Fibroblast of peridontal ligament (primary cell): ENCODE measurements around the gene TAF10.

Source experiments
- DNase-seq: peaks from one replicate; pipeline ENCODE4 v3.0.0-alpha.2; 2010; ENCODE audit errors: extremely low read depth

The TAF10 gene

GRCh38 chr11:6625156-6625831 lies 13.3 kb upstream of the TAF10 start:
- no peak for DNase-seq

- DNase-seq, result no peak
Measured at GRCh38 chr11:6623391-6624363, 11.7 kb upstream of the TAF10 start.

GRCh38 chr11:6622261-6623171 lies 10.5 kb upstream of the TAF10 start:
- DNase-seq, result no peak

DNA sequence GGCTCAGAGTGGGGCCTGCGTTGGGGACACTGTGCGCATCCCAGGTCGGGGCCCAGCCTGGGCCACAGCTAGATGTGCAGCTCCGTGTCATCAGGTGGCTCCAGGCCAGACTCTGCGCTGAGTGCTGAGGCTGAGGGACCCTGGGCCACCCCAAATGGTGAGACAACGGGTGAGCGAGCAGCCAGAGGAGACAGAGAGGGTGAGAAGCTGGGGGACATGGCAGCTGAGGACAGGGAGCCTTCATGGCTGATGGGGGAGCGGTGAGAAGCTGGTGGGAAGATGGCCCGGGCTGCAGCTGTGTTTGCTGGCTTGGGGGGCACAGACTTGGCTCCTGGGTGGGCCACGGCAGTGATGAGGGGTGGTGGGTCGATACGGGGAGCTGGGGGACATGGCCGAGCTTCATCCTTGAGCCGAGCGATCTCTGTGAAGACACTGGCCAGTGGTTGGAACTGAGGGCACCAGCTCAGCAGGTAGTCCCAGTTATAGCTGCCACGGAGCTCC lies 9.7 kb upstream of the TAF10 start:
- no peak for DNase-seq

DNA sequence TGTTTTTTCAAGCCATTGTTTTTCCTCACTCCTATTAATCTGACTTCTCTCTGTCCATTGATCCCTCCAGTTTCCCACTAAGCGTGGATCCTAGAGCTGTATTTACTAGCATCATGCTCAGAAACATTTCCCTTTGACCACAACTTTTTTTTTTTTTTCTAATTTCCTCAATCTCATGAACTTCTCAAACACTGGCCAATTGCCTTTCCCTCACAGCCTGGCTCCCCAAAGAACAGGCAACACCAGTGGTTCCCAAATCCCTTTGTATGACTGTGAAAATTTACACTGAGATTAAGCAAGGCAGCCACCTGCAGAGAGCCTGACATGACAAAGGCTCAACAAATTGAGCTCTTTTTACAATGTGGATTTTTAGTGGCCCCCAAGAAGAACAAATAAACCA lies 8.6 kb upstream of the TAF10 start:
- DNase-seq, result no peak

DNA sequence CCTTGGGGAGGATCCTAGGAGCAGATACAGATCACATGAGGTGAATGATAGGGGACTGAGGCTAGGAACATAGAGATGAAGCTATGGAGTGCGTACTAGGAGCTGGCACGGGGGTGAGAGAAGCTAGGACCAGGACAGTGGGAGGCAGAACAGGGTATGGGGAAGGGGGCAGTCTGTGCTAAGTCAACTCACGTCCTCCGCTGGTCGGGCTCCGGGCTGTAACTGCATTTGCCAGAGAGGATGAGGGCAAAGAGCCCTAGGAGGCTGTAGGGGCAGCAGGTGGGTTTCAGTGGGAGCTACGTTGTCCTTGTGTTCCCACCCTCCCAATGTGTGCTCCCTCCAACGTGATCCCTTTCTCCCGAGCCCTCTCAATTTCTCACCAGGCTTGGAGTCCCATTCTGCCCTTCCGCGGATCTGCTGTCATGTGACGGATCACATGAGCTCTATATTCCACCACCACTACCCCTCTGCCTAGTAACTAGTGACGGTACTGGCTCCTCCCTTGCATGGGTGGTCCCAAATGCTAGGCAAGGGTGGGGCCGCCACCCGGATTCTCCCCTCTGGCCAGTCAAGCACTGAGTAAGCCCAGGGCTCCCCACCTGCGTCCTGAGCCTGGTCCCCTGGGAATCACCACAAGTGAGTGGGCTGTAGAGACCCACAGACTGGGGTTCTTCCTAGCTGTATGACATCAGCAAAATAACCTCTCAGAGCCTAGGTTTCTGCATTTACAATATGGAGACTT lies 7.2 kb upstream of the TAF10 start, which contains the start of gene TPP1:
TPP1 (minus strand) TSS at position 419 of the 742 bp plus-strand sequence; CDS start at position 397, 22 bp downstream.
- DNase-seq, result peak; percentile 96

DNA sequence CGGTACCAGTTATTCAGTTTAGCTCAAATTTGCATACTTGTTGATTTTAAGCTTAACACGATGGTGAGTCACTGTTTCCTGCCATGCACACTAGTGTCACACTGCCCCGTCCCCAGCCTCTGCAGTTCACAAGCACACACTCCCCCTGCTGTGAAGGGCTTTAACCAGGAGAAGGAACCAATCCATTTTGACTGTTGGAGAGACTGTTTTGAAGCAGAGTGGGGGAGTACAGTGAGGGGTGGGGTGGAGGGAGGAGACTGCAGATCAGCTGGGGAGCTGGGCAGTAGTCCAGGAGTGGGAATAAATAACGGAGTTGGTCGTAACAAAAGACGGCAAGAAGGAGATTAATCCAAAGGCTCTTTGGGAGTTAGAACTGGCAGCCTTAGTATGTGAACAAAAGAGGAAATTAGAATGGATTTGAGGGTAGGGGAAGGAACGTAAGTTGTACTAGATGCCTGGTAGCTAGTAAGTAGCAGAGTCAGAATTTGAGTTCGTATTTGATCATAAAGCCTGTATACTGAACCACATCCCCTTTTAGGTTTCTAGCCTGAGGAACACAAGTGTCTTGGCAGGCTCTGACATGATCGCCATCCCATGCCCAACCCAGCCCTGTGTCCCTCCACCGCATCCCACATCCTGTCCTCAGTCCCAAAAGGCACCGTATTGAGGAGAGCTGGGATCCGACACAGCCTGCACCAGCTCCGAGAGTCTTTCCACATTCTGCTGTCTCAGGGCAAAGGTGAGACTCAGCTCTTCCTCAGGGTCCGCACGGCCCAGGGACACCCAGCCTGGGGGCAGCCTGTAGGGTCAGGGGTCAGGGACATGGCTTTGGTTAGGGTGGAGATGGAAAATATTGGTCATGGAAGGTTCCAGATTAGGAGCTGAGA lies 6.3 kb upstream of the TAF10 start:
- DNase-seq, result peak; percentile 84

DNA sequence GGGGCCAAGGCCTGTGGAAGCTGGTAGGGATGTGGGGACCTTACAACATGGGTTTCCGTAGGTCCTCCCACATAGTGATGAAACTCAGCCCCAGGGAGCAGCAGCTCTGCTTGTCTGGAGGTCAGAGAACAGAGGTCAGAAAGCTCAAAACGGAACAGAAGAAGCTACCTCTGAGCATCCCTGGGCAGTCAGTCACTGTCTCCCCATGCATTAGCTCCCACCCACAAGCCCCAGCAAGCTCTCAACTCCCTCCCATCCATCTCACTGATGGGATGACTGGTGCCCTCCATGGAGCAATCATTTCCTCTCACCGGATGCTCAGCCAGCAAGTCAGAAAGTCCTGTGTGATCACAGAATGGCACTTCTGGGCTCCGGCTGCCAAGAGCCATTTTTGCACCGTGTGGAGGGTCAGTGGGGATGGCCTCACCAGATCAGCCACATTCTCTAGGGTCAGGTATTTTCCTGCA lies 5.3 kb upstream of the TAF10 start:
- DNase-seq, result no peak

DNA sequence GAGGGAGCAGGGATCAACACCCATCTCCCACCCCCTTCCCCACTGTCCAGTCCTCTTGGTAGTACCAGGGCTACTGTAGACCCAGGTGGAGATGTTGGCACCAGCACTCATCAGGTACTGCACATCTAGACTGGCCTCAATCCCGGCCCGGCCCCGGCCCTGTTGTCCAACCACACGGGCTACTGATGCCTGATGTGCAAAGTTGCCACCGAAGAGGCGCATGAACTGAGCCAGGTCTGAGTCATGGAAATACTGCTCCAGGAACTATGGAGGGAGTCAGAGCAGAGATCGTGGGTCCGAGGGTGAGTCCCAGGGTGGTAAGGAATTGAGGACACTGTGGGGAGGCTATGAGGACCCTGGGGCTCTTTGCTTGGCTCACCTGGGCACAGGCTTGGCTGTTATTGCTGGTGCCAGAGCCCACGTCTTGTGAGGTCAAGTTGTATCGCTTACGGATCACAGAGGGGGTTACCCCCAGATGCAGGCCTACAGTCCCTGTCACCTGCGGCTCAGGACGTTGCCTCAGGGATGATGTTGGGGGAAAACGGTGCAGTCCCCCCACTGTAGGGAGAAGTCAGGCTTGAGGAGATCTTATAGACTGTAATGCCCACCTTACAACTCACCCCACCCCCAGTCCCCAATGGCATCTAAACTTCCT lies 4.7 kb upstream of the TAF10 start:
- DNase-seq, result no peak

- no peak for DNase-seq
Measured at GRCh38 chr11:6615882-6616585, 4.0 kb upstream of the TAF10 start.

DNA sequence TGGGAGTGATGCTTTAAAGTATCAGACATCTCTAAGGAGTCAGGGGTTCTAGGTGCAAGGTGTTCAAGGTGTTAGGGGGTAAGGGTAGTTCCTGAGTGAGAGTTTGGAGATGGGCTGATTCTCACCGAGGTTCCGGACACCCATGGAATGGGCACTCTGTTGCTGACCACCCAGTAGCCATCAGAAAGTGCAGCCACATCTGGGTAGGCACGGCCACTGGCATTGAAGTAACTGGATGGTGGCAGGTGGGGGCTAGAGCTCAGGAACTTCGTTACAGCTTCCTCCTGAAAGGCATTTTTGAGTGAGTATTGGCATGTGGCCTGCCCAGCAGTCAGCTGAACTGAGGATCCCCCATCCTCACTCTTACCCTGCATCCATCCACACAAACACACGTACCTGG lies 3.0 kb upstream of the TAF10 start:
- no peak for DNase-seq

- no peak for DNase-seq
Measured at GRCh38 chr11:6614446-6614845, 2.4 kb upstream of the TAF10 start.

DNA sequence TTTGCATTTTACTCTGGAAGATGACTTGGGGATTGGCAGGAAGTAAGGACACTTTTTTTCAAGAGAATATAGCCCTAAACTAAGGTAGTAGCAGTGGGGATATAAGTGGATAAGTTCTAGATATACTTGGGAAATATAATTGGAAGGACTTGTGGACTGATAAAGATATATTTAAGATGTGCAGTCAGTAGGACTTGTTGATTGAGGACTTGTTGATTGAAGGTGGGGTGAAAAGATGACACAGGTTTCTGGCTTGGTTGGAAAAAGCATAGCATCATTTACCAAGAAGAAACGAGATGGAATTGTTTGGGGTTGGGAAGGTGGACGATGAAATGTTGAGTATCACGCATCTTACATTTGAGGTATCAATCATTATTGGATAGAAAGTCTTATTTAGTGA lies 1.5 kb upstream of the TAF10 start:
- DNase-seq, result no peak

DNA sequence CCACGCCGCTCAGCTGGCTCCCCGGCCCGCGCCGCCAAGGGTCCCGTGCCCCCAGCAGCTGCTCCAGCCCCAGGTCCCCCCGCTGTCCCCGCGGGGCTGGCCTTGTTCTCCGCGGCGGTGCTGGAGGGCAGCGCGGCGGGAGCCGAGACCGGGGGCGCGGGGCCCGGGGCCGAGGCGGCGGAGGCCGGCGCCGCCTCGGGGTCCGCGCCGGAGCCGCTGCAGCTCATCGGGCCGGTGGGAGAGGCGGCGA lies 128 bp downstream of the TAF10 start:
- no peak for DNase-seq

- DNase-seq, result peak; percentile 22
Measured at GRCh38 chr11:6611092-6611962, 689 bp downstream of the TAF10 start.

GRCh38 chr11:6610591-6610990 lies 1.4 kb downstream of the TAF10 start:
- DNase-seq, result no peak

DNA sequence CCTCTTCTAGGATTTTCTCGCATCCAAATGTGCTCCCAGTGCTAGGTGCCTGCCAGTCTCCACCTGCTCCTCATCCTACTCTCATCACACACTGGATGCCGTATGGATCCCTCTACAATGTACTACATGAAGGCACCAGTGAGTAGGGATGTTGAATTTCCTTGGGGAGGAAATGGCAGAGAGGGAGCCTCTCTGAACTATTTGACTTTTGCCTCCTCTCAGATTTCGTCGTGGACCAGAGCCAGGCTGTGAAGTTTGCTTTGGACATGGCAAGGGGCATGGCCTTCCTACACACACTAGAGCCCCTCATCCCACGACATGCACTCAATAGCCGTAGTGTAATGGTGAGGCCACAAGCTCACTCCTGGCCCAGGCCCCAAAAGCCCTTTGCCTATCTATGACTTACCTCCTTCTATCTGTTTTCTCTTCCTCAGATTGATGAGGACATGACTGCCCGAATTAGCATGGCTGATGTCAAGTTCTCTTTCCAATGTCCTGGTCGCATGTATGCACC lies 2.5 kb downstream of the TAF10 start:
- DNase-seq, result no peak
